Upper lobe of left lung (tissue), 6 donors: Measurements from ENCODE around the gene BCAS3. TPM values are rescaled to one million over a fixed set of nuclear protein-coding genes. Genes with fewer than 3 reads are reported as not detected.

Experiments
- ATAC-seq, 2 donors: fragments of 200-7000 bp; cut with Tn5 transposase; one replicate each; pipeline ENCODE4 v1.9.1; 2022; ENCODE audit warnings: mild to moderate bottlenecking in 2 of 2, moderate library complexity in 2 of 2; ENCODE audit not compliant: low FRiP score in 2 of 2
- DNase-seq, 2 donors: peaks; one replicate each; pipeline ENCODE4 v3.0.0-alpha.2; 2019 to 2020
- H3K27ac ChIP-seq, 4 donors: fragments of 200-600 bp; sonication (generic); one replicate each; pipeline ENCODE4 v1.5.1; 2016 to 2019
- H3K27me3 ChIP-seq, 4 donors: fragments of 200-600 bp; sonication (generic); one replicate each; pipeline ENCODE4 v1.5.1; 2017 to 2019
- H3K36me3 ChIP-seq, 4 donors: fragments of 200-600 bp; sonication (generic); one replicate each; pipeline ENCODE4 v1.5.1; 2016 to 2019
- H3K4me1 ChIP-seq, 4 donors: fragments of 200-600 bp; sonication (generic); one replicate each; pipeline ENCODE4 v1.5.1; 2018 to 2019
- H3K4me3 ChIP-seq, 4 donors: fragments of 200-600 bp; sonication (generic); one replicate each; pipeline ENCODE4 v1.5.1; 2017 to 2019; ENCODE audit warnings: mild to moderate bottlenecking in 2 of 4, moderate library complexity in 1 of 4
- H3K9me3 ChIP-seq, 4 donors: fragments of 200-600 bp; sonication (generic); one replicate each; pipeline ENCODE4 v1.5.1; 2018 to 2019
- EP300 ChIP-seq, 4 donors: sonication (generic); formaldehyde crosslinking; IDR thresholded peaks; one replicate each; pipeline ENCODE4 v1.5.1; 2017; ENCODE audit warnings: antibody characterized with exemption in 4 of 4, control low read depth in 2 of 4
- POLR2A ChIP-seq, 4 donors: fragments of 450-650 bp; IDR thresholded peaks; one replicate each; pipeline ENCODE4 v1.5.1; 2016 to 2017; ENCODE audit warnings: antibody characterized with exemption in 4 of 4, mild to moderate bottlenecking in 2 of 4
- POLR2AphosphoS5 ChIP-seq, 2 donors: sonication (generic); formaldehyde crosslinking; IDR thresholded peaks; one replicate each; pipeline ENCODE4 v1.5.1; 2017; ENCODE audit warnings: antibody characterized with exemption in 2 of 2
- WGBS, 2 donors: methylation state at CpG; one replicate each; pipeline ENCODE4 v1.1.5; 2017 to 2018; 5-methylcytosine and 5-hydroxymethylcytosine counted together
- total RNA-seq, 6 donors: library from RNA; depleted of rRNA in 4 of 6; stranded (reverse); fragments of >200 nt in 4 of 6; gene quantifications; one replicate each; pipeline versions ENCODE4 v1.1.0 to v1.2.1, GENCODE V29; 2016 to 2021
- TF ChIP-seq, protein P1 (sequence below), 6 experiments: fragments of 450-650 bp in 4 of 6; fragments of 200-600 bp in 2 of 6; sonication (generic) in 2 of 6; IDR thresholded peaks; one replicate each; pipeline ENCODE4 v1.5.1; 2016 to 2019; ENCODE audit warnings: antibody characterized with exemption in 6 of 6
- donor health status: DM: no; HTN: no; CAD: no; lungs with moderate emphysema.
- donor health status: DM: no; HTN: yes; CAD: no; lungs with severe emphysema.

The BCAS3 gene
- total RNA-seq, 6 donors from 2014 or later = 20.1 to 111 (median 37.0) TPM

DNA sequence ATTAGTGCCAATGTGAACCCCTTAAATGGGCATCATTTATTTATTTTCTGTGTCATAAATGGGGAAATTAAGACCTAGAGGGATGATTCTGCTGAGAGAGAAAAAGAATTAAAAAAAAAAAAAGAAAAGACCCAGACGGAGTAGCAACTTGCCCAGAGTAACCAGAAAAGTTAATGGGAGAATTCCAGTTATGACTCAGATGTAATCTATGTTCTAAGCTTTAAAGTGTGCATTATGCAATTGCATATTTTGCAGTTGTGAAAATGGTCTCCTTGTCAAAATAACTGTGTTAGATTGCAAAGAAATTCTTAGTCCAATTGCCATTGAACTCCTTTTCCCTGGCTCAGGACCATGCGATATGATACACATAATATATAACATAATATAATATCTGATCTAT, 683.4 kb downstream of the BCAS3 start:
- no peaks in the 10 kb centered on the region for H3K4me1 ChIP-seq
- TF ChIP-seq POLR2AphosphoS5 (IDR thresholded peaks at IDR 0.05) = no peak
- TF ChIP-seq, protein P1, sequence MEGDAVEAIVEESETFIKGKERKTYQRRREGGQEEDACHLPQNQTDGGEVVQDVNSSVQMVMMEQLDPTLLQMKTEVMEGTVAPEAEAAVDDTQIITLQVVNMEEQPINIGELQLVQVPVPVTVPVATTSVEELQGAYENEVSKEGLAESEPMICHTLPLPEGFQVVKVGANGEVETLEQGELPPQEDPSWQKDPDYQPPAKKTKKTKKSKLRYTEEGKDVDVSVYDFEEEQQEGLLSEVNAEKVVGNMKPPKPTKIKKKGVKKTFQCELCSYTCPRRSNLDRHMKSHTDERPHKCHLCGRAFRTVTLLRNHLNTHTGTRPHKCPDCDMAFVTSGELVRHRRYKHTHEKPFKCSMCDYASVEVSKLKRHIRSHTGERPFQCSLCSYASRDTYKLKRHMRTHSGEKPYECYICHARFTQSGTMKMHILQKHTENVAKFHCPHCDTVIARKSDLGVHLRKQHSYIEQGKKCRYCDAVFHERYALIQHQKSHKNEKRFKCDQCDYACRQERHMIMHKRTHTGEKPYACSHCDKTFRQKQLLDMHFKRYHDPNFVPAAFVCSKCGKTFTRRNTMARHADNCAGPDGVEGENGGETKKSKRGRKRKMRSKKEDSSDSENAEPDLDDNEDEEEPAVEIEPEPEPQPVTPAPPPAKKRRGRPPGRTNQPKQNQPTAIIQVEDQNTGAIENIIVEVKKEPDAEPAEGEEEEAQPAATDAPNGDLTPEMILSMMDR (IDR thresholded peaks at IDR 0.05) = no peak
- TF ChIP-seq POLR2A (IDR thresholded peaks at IDR 0.05) = no peak
- TF ChIP-seq EP300 (IDR thresholded peaks at IDR 0.05) = no peak
- 80 to 89% methylated on average over 2 of the region's 2 CpGs for WGBS, 2 donors
- DNase-seq (no peak), ATAC-seq (no peak)
- H3K27ac ChIP-seq = no peak overlapping the region
- H3K27me3 ChIP-seq = no peaks in the 10 kb centered on the region
- no peak overlapping the region for H3K4me3 ChIP-seq
- no peaks in the 10 kb centered on the region for H3K36me3 ChIP-seq
- no peaks in the 10 kb centered on the region for H3K9me3 ChIP-seq

DNA sequence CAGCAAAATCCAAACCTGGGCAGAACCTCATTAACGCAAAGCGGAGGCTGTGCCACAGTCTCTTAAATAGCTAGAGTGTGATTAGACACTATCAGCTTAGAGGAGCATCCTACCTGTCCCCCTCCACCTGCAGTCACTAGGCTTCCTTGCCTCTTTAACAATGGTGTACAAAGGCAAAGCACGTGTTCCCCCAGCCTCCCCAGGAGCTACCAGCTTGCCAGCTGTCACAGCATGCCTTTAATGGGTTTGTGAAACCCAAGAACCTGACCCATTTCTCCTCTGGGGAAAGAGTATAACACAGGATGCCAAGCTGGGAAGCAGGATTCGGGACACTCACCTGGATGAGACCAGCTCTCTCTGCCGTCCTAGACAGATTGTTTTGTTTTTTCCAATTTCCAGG, 684.7 kb downstream of the BCAS3 start:
- H3K27ac ChIP-seq = no peak overlapping the region
- TF ChIP-seq EP300 (IDR thresholded peaks at IDR 0.05) = no peak
- TF ChIP-seq, protein P1 (IDR thresholded peaks at IDR 0.05) = no peak
- TF ChIP-seq POLR2A (IDR thresholded peaks at IDR 0.05) = no peak
- TF ChIP-seq POLR2AphosphoS5 (IDR thresholded peaks at IDR 0.05) = no peak
- no peak for ATAC-seq

DNA sequence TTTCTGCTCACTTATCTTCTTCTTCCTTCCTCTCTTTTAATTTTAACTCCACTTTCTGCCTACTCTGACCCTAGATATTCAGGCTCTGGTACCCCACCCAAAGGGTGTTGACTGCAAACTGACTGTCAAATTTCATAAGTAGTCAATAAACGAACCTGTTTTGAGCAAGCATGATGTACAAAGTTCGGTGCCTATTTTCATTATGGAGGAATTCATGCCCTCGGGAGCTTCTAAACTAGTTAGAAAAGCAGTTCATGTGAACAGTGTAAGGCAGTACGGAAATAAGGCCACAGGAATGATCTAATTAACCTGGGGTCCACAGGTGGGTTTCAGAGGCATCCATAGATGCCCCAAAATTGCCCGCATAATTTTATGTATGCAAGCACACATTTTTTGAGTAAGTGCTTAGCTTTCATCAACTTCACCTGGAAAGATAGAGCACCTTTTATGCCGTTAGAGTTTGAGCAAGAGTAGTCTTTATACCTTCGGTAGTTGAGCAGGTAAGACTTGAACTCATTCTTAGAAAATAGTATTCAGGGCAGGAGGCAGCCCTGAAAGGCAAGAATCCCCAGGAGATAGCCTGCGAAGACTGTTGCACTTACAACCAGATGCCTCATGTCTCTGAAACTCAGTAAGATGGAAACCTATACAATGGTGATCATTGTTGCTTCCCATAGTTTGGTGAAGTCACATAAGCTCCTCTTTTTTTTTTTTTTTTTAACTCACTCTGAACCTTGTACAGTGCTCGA, 685.4 kb downstream of the BCAS3 start:
- Histone ChIP-seq H3K4me3 (no peak overlapping the region), H3K36me3 (no peaks in the 10 kb centered on the region), H3K27me3 (no peaks in the 10 kb centered on the region), H3K27ac (no peak overlapping the region), H3K4me1 (no peaks in the 10 kb centered on the region), H3K9me3 (no peaks in the 10 kb centered on the region)
- DNase-seq (no peak), ATAC-seq (no peak)
- TF ChIP-seq POLR2A (IDR thresholded peaks at IDR 0.05) (no peak), EP300 (IDR thresholded peaks at IDR 0.05) (no peak), POLR2AphosphoS5 (IDR thresholded peaks at IDR 0.05) (no peak)
- TF ChIP-seq, protein P1 (IDR thresholded peaks at IDR 0.05) = no peak
- WGBS, 2 donors = 91 to 93% methylated on average over 9 of the region's 9 CpGs

More for the DNA sequence above, 684.7 kb downstream of the BCAS3 start:
- Histone ChIP-seq H3K9me3 (no peaks in the 10 kb centered on the region), H3K4me3 (no peak overlapping the region), H3K4me1 (no peaks in the 10 kb centered on the region), H3K27me3 (no peaks in the 10 kb centered on the region), H3K36me3 (no peaks in the 10 kb centered on the region)
- DNase-seq = no peak
- 85 to 92% methylated on average over 5 of the region's 5 CpGs for WGBS, 2 donors

DNA sequence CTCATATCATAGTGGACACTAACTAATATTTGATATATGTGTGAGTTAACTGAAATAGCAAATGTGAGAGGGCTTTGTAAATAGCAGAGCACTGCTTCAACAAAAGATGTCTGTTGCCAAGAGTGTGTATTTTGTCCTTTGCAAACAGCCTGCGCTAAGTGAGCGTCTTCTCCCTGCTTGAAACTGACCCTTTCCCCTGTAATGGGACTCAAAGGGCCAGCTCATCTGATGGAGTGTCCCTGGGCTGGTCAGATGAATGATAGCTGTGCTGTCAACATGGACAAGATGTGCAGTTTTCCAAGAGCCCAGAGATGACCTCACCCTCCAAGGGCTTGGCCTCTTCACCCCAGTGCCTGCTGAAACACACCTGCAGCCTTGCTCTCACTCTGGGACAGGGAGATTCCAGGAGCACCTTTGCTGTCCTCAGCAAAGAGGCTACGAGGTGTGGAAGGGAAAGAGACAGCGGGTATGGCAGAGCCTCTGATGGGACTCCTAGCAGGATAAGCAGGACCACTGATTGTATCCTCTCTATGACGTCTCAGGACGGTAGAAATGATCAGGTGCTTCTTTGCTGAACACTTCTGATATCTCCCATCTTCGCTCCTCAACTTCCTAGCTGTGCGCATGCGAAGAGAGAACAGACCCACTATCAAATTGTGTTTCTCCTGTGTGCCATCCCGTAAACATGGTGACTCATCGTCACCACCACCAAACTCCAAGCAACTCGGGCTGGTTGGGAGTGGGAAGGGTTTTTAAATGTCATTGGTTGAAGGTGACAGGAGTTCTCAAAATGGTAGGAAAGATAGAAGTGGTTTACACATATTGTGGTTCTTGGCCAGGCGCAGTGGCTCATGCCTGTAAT, 686.2 kb downstream of the BCAS3 start:
- no peaks in the 10 kb centered on the region for H3K9me3 ChIP-seq
- H3K4me3 ChIP-seq = no peak overlapping the region
- no peak overlapping the region for H3K27ac ChIP-seq
- DNase-seq = no peak
- H3K36me3 ChIP-seq = no peaks in the 10 kb centered on the region
- ATAC-seq = no peak
- TF ChIP-seq POLR2A (IDR thresholded peaks at IDR 0.05) (no peak), POLR2AphosphoS5 (IDR thresholded peaks at IDR 0.05) (no peak), EP300 (IDR thresholded peaks at IDR 0.05) (no peak)
- TF ChIP-seq, protein P1 (IDR thresholded peaks at IDR 0.05) = no peak
- WGBS, 2 donors = 94 to 96% methylated on average over 13 of the region's 13 CpGs
- no peaks in the 10 kb centered on the region for H3K4me1 ChIP-seq
- H3K27me3 ChIP-seq = no peaks in the 10 kb centered on the region
